HepG2 (cell line): Measurements from ENCODE around the gene ARHGAP10. TPM values are rescaled to one million over a fixed set of nuclear protein-coding genes. Genes with fewer than 3 reads are reported as not detected.
A peak's percentile ranks its signal among the peaks of the same experiment; 100 is the strongest.

ENCODE experiments used
- ATAC-seq: fragments of 200-7000 bp; cut with Tn5 transposase; 3 replicates; pipeline ENCODE4 v1.9.1; 2020; ENCODE audit warnings: mild to moderate bottlenecking, moderate library complexity
- BruUV-seq: library from RNA; stranded (reverse); fragments of 400-500 nt; replicated peaks from 2 replicates; lab custom pipeline; 2021; lab: Mats Ljungman, UMichigan
- CTCF ChIA-PET: fragments of 300-600 bp; formaldehyde crosslinking; extraction: SDS; loops from one replicate; lab custom pipeline; 2021; ENCODE audit warnings: low total read pairs, inconsistent platforms, low intra/inter-chr PET ratio; lab: Yijun Ruan, JAX
- POLR2A ChIA-PET: fragments of 350-600 bp; sonication (Branson Sonifier 250); formaldehyde crosslinking; loops from one replicate; lab custom pipeline; 2020; ENCODE audit warnings: antibody characterized with exemption, inconsistent platforms; lab: Yijun Ruan, JAX
- DNase-seq: peaks from one replicate; pipeline ENCODE4 v3.0.0-alpha.2; 2015; ENCODE audit warnings: low spot score
- FAIRE-seq: peaks from 3 replicates; lab custom pipeline; 2011; peaks lifted over from hg19 to GRCh38; lab: Jason Lieb, UNC
- H2AFZ ChIP-seq: one replicate; pipeline ENCODE4 v1.6.1; 2011; ENCODE audit warnings: low read length, inconsistent platforms
- H3K27ac ChIP-seq: fragments of 300-600 bp; 3 replicates; pipeline ENCODE4 v1.8.0; 2011; ENCODE audit warnings: mixed run types, mild to moderate bottlenecking, mixed read lengths, low read length, inconsistent platforms; ENCODE audit not compliant: insufficient read depth; ENCODE audit errors: extremely low read length
- H3K27me3 ChIP-seq, 2 experiments: fragments of 200-600 bp in 1 of 2; 2 replicates in 1 of 2; 3 replicates in 1 of 2; pipeline versions ENCODE4 v1.6.0 to v1.8.0; 2011; ENCODE audit warnings: low read length in 2 of 2, mild to moderate bottlenecking in 2 of 2, moderate library complexity in 2 of 2, inconsistent platforms in 1 of 2; ENCODE audit not compliant: insufficient read depth in 2 of 2, control insufficient read depth in 1 of 2
- H3K36me3 ChIP-seq, 2 experiments: fragments of 200-600 bp in 1 of 2; replicated peaks in 1 of 2; 2 replicates in 1 of 2; 3 replicates in 1 of 2; pipeline versions ENCODE4 v1.5.1 to v1.8.0; 2011; ENCODE audit warnings: low read length in 2 of 2, inconsistent platforms in 1 of 2; ENCODE audit not compliant: insufficient read depth in 2 of 2, control insufficient read depth in 1 of 2
- H3K4me1 ChIP-seq: 2 replicates; pipeline ENCODE4 v1.5.1; 2012; ENCODE audit warnings: low read length, inconsistent platforms; ENCODE audit not compliant: insufficient read depth
- H3K4me2 ChIP-seq: 2 replicates; pipeline ENCODE4 v1.6.0; 2011; ENCODE audit warnings: low read depth, low read length, inconsistent platforms
- H3K4me3 ChIP-seq, 3 experiments: fragments of 200-600 bp in 1 of 3; sonication (generic), shearing (Covaris generic) in 1 of 3; replicated peaks in 1 of 3; 2 replicates each; pipeline ENCODE4 v1.5.1; 2011 to 2016; ENCODE audit warnings: low read length in 3 of 3, inconsistent platforms in 2 of 3, low read depth in 2 of 3, mild to moderate bottlenecking in 2 of 3, control low read depth in 1 of 3, mixed read lengths in 1 of 3; ENCODE audit not compliant: insufficient read depth in 1 of 3
- H3K79me2 ChIP-seq: one replicate; pipeline ENCODE4 v1.6.1; 2011; ENCODE audit warnings: low read length, inconsistent platforms; ENCODE audit not compliant: insufficient read depth
- H3K9ac ChIP-seq: 2 replicates; pipeline ENCODE4 v1.6.0; 2011; ENCODE audit warnings: mild to moderate bottlenecking, low read depth, low read length, inconsistent platforms; ENCODE audit not compliant: insufficient read depth
- H3K9me3 ChIP-seq: 2 replicates; pipeline ENCODE4 v1.5.1; 2012; ENCODE audit warnings: mild to moderate bottlenecking, low read length
- H4K20me1 ChIP-seq: 2 replicates; pipeline ENCODE4 v1.6.0; 2011; ENCODE audit warnings: inconsistent platforms, mild to moderate bottlenecking, low read length, moderate library complexity; ENCODE audit not compliant: insufficient read depth
- ARID3A ChIP-seq: IDR thresholded peaks from 2 replicates; pipeline ENCODE4 v1.6.1; 2012; ENCODE audit warnings: low read depth, low read length, improper control_type of control experiment
- CAMTA2 ChIP-seq: sonication (generic); formaldehyde crosslinking; IDR thresholded peaks from 2 replicates; pipeline ENCODE4 v1.4.0; 2020; ENCODE audit warnings: mild to moderate bottlenecking, missing genetic modification reagents, borderline replicate concordance
- FOXO4 ChIP-seq: sonication (generic); formaldehyde crosslinking; conservative IDR thresholded peaks from 2 replicates; pipeline ENCODE4 v1.8.1; 2023; ENCODE audit warnings: missing genetic modification reagents
- KLF13 ChIP-seq: sonication (generic); formaldehyde crosslinking; IDR thresholded peaks from 2 replicates; pipeline ENCODE4 v1.4.0; 2020; ENCODE audit warnings: mild to moderate bottlenecking, missing genetic modification reagents
- MXD3 ChIP-seq: IDR thresholded peaks from 2 replicates; pipeline ENCODE4 v1.6.1; 2016; ENCODE audit warnings: mild to moderate bottlenecking, missing biosample characterization, missing genetic modification reagents
- PAX8 ChIP-seq: sonication (generic); formaldehyde crosslinking; IDR thresholded peaks from 2 replicates; pipeline ENCODE4 v1.8.0; 2022; ENCODE audit warnings: mild to moderate bottlenecking, missing genetic modification reagents, borderline replicate concordance
- SMAD9 ChIP-seq: sonication (generic); formaldehyde crosslinking; IDR thresholded peaks from 2 replicates; pipeline ENCODE4 v1.5.1; 2020; ENCODE audit warnings: mild to moderate bottlenecking, missing genetic modification reagents
- ZFP36L2 ChIP-seq: sonication (generic); formaldehyde crosslinking; IDR thresholded peaks from 2 replicates; pipeline ENCODE4 v1.4.0; 2020; ENCODE audit warnings: missing genetic modification reagents
- ZFP90 ChIP-seq: sonication (generic); formaldehyde crosslinking; IDR thresholded peaks from 2 replicates; pipeline ENCODE4 v1.8.0; 2022; ENCODE audit warnings: missing genetic modification reagents, mild to moderate bottlenecking, inconsistent platforms, borderline replicate concordance
- ZNF234 ChIP-seq: sonication (generic); formaldehyde crosslinking; conservative IDR thresholded peaks from 2 replicates; pipeline ENCODE4 v1.5.1; 2020; ENCODE audit warnings: mild to moderate bottlenecking, missing genetic modification reagents
- ZNF362 ChIP-seq: sonication (generic); formaldehyde crosslinking; IDR thresholded peaks from 2 replicates; pipeline ENCODE4 v1.4.0; 2020; ENCODE audit warnings: missing genetic modification reagents, mild to moderate bottlenecking, borderline replicate concordance
- ZNF619 ChIP-seq: sonication (generic); formaldehyde crosslinking; IDR thresholded peaks from 2 replicates; pipeline ENCODE4 v1.4.0; 2020; ENCODE audit warnings: mild to moderate bottlenecking, missing genetic modification reagents
- ZNF768 ChIP-seq: sonication (generic); formaldehyde crosslinking; IDR thresholded peaks from 2 replicates; pipeline ENCODE4 v1.4.0; 2020; ENCODE audit warnings: missing genetic modification reagents
- WGBS: methylation state at CpG from one replicate; pipeline ENCODE4 v1.1.6; 2017; ENCODE audit warnings: low lambda C conversion rate; 5-methylcytosine and 5-hydroxymethylcytosine counted together
- in situ Hi-C: cut with HindIII; loops from 2 replicates; pipeline ENCODE4 v1.10.0; 2017; ENCODE audit warnings: low pct_unique_long_range_greater_than_20kb; ENCODE audit not compliant: extremely low pct_ligation_motif_present
- intact Hi-C: fragments of 100-400 bp; cut with micrococcal nuclease; formaldehyde crosslinking; loops from one replicate; pipeline ENCODE4 v1.10.0; 2022; ENCODE audit not compliant: unreplicated experiment
- polyA plus RNA-seq, 8 experiments: library from polyadenylated mRNA; depleted of rRNA in 3 of 8; stranded (reverse) in 7 of 8; unstranded in 1 of 8; fragments of >200 nt; fragmentation: Illumina TruSeq in 4 of 8; extraction: Trizol in 4 of 8; gene quantifications; 2 replicates each; pipeline versions ENCODE4 v1.2.1 to v1.2.3, GENCODE V29; 2011 to 2016; ENCODE audit warnings: low read depth in 4 of 8, missing spikeins in 1 of 8, mixed read lengths in 1 of 8; ENCODE audit not compliant: insufficient read depth in 1 of 8
- total RNA-seq, 5 experiments: library from RNA; depleted of rRNA; stranded (reverse); fragments of >200 nt; fragmentation: Illumina TruSeq; extraction: Trizol; gene quantifications; 2 replicates each; pipeline ENCODE4 v1.2.3, GENCODE V29; 2016; ENCODE audit warnings: low read depth in 1 of 5

ARHGAP10 gene
- total and polyA plus RNA-seq, 2 of the 13 experiments (the other 11 are each of a cell fraction or from before 2014, with no cell fraction given), result 0.45 to 1.6 TPM

GRCh38 chr4:147793569-147794313, 61.9 kb downstream of the ARHGAP10 start:
- ChIA-PET CTCF (no interaction called here), POLR2A (no interaction called here)
- Histone ChIP-seq H3K27ac (no peak overlapping the region), H3K36me3 (no peaks in the 10 kb centered on the region), H3K4me2 (peak overlapping the region; percentile 37), H3K79me2 (no peaks in the 10 kb centered on the region), H2AFZ (peak overlapping the region; percentile 15), H3K4me1 (peaks cover 21% of the 10 kb centered on the region), H3K9ac (no peak overlapping the region), H3K9me3 (no peaks in the 10 kb centered on the region), H4K20me1 (no peaks in the 10 kb centered on the region), H3K4me3 (no peak overlapping the region), H3K27me3 (no peaks in the 10 kb centered on the region)
- in situ Hi-C loops (no loop called here), intact Hi-C loops (no loop called here)
- WGBS, result 11% methylated on average over 8 of the region's 8 CpGs
- no peak for DNase-seq
- ATAC-seq, result peak; percentile 46; the same call in 2 of the 3 replicates
- TF ChIP-seq ZFP90 (CRISPR knock-in tag), result no peak
- no peak for TF ChIP-seq FOXO4 (CRISPR knock-in tag)
- TF ChIP-seq ZNF619 (CRISPR knock-in tag), result no peak
- no peak for TF ChIP-seq PAX8 (CRISPR knock-in tag)
- no peak for TF ChIP-seq ZNF768 (CRISPR knock-in tag)
- TF ChIP-seq SMAD9, result no peak
- no TSS peak for BruUV-seq
- FAIRE-seq, result no peak

GRCh38 chr4:147794314-147794680, 62.4 kb downstream of the ARHGAP10 start:
- DNase-seq (no peak), ATAC-seq (no peak), FAIRE-seq (no peak)
- CTCF ChIA-PET, result no interaction called here
- H3K79me2 ChIP-seq, result no peaks in the 10 kb centered on the region
- peak overlapping the region; percentile 37 for H3K4me2 ChIP-seq
- whole genome bisulfite sequencing, result 94% methylated on average over 1 of the region's 1 CpG
- H3K27me3 ChIP-seq, result no peaks in the 10 kb centered on the region
- intact Hi-C loops, result no loop called here
- H3K36me3 ChIP-seq, result no peaks in the 10 kb centered on the region
- no TSS peak for BruUV-seq
- no peaks in the 10 kb centered on the region for H4K20me1 ChIP-seq
- POLR2A ChIA-PET, result no interaction called here
- no peak overlapping the region for H3K9ac ChIP-seq
- in situ Hi-C loops, result no loop called here
- H3K27ac ChIP-seq, result no peak overlapping the region
- H2AFZ ChIP-seq, result no peak overlapping the region
- H3K9me3 ChIP-seq, result no peaks in the 10 kb centered on the region
- H3K4me1 ChIP-seq, result peaks cover 21% of the 10 kb centered on the region
- no peak overlapping the region for H3K4me3 ChIP-seq
- no peak for TF ChIP-seq ZFP36L2 (CRISPR knock-in tag)
- TF ChIP-seq CAMTA2, result no peak
- TF ChIP-seq MXD3 (CRISPR knock-in tag), result no peak
- no peak for TF ChIP-seq ZNF362 (CRISPR knock-in tag)
- TF ChIP-seq ZNF234 (CRISPR knock-in tag), result no peak
- no peak for TF ChIP-seq ARID3A
- no peak for TF ChIP-seq KLF13 (CRISPR knock-in tag)
